Medulla oblongata (tissue), 1 donor: ENCODE data around the gene CDNF.
"Not testable (repeated sequence)": the region's sequence is repeated elsewhere in the genome, so short reads cannot be mapped to it uniquely, and the experiment has no call there.

ENCODE experiments used
- DNase-seq: peaks from one replicate; pipeline ENCODE4 v3.0.0-alpha.2; 2015; ENCODE audit errors: extremely low spot score

The CDNF gene

GRCh38 chr10:14839305-14839695, 1.5 kb upstream of the CDNF start:
- DNase-seq = no peak

- DNase-seq = peak; percentile 9
Observed at GRCh38 chr10:14838582-14839304, 906 bp upstream of the CDNF start.

- peak; percentile 42 for DNase-seq
Observed at GRCh38 chr10:14837003-14837756, 657 bp downstream of the CDNF start.

GRCh38 chr10:14836208-14836607, 1.6 kb downstream of the CDNF start:
- no peak for DNase-seq

GRCh38 chr10:14833106-14833505, 4.7 kb downstream of the CDNF start:
- DNase-seq = no peak

GRCh38 chr10:14826076-14826829, 11.6 kb downstream of the CDNF start:
- no peak for DNase-seq

GRCh38 chr10:14823966-14824365, 13.9 kb downstream of the CDNF start:
- DNase-seq = no peak

- DNase-seq = peak; percentile 74
Observed at GRCh38 chr10:14822879-14823755, 14.7 kb downstream of the CDNF start.

GRCh38 chr10:14821635-14822375, 16.0 kb downstream of the CDNF start:
- DNase-seq = no peak

GRCh38 chr10:14820775-14821154, 17.1 kb downstream of the CDNF start:
- no peak for DNase-seq

- no peak for DNase-seq
Observed at GRCh38 chr10:14820010-14820774, 17.6 kb downstream of the CDNF start.

- not testable (repeated sequence) for DNase-seq
Observed at GRCh38 chr10:14816717-14817116, 21.1 kb downstream of the CDNF start.

- DNase-seq = no peak
Observed at GRCh38 chr10:14815681-14816080, 22.2 kb downstream of the CDNF start.

GRCh38 chr10:14812271-14812670, 25.6 kb downstream of the CDNF start:
- no peak for DNase-seq

GRCh38 chr10:14810969-14811953, 26.6 kb downstream of the CDNF start:
- no peak for DNase-seq

GRCh38 chr10:14806318-14806717, 31.5 kb downstream of the CDNF start:
- no peak for DNase-seq

- DNase-seq = no peak
Observed at GRCh38 chr10:14803827-14804226, 34.0 kb downstream of the CDNF start.

- DNase-seq = no peak
Observed at GRCh38 chr10:14801723-14802122, 36.1 kb downstream of the CDNF start.

GRCh38 chr10:14800397-14800796, 37.4 kb downstream of the CDNF start:
- DNase-seq = no peak
